Measurements from ENCODE around the gene MRI1. TPM values are rescaled to one million over a fixed set of nuclear protein-coding genes. Genes with fewer than 3 reads are reported as not detected.

Gene MRI1
- polyA plus RNA-seq, 1 donor (not counting 4 experiments of a cell fraction or from before 2014, with no cell fraction given) = 22.8 TPM

DNA sequence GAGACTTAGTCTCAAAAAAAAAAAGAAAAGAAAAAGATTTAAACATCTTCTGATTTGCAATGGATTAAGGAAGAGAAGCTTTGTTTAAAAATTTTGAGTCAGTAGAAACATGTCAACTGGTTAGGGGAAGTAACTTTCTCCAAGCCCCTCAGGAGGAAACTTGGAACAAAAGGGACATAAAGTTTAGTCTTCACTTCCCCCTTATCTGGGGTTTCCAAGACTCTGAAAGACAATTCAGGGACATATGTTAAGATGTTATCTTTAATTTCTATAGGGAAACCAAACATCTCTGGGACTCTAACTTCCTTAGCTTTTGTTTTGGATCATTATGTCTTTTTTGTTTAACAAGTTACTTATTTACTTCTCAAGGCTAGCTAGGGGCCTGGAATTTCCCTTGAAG is 20.1 kb upstream of the MRI1 start:
- no peak for DNase-seq (ENCODE audit: low read depth, low spot score)
- Histone ChIP-seq H3K36me3 (ENCODE audit: control insufficient read depth in 2 of 2, extremely low read depth in 1 of 2, insufficient read depth in 2 of 2, low read length in 2 of 2) (no peaks in the 10 kb centered on the region), H3K9ac (ENCODE audit: control insufficient read depth, extremely low read depth, insufficient read depth, low read length) (no peak overlapping the region), H3K9me1 (ENCODE audit: control insufficient read depth, extremely low read depth, insufficient read depth, low read length) (no peaks in the 10 kb centered on the region), H4K20me1 (ENCODE audit: control insufficient read depth, extremely low read depth, insufficient read depth, low read length) (no peaks in the 10 kb centered on the region), H3K4me3 (ENCODE audit: control insufficient read depth in 2 of 3, extremely low read depth in 1 of 3, insufficient read depth in 2 of 3, low read depth in 1 of 3, low read length in 3 of 3) (no peak overlapping the region), H3K4me2 (ENCODE audit: control insufficient read depth, extremely low read depth, insufficient read depth, low read depth, low read length) (no peak overlapping the region), H3K27ac (ENCODE audit: control insufficient read depth, insufficient read depth, low read length) (no peak overlapping the region), H3K79me2 (ENCODE audit: control insufficient read depth, insufficient read depth, low read length) (peaks cover 7% of the 10 kb centered on the region), H3K9me3 (ENCODE audit: control insufficient read depth, low read depth, low read length) (no peaks in the 10 kb centered on the region), H3K4me1 (ENCODE audit: control insufficient read depth, extremely low read depth, insufficient read depth, low read length) (peaks cover 4% of the 10 kb centered on the region), H3K27me3 (ENCODE audit: control insufficient read depth, extremely low read depth, insufficient read depth, low read length) (no peaks in the 10 kb centered on the region), H2AFZ (ENCODE audit: control insufficient read depth, low read length) (no peak overlapping the region)
- TF ChIP-seq, protein P1, sequence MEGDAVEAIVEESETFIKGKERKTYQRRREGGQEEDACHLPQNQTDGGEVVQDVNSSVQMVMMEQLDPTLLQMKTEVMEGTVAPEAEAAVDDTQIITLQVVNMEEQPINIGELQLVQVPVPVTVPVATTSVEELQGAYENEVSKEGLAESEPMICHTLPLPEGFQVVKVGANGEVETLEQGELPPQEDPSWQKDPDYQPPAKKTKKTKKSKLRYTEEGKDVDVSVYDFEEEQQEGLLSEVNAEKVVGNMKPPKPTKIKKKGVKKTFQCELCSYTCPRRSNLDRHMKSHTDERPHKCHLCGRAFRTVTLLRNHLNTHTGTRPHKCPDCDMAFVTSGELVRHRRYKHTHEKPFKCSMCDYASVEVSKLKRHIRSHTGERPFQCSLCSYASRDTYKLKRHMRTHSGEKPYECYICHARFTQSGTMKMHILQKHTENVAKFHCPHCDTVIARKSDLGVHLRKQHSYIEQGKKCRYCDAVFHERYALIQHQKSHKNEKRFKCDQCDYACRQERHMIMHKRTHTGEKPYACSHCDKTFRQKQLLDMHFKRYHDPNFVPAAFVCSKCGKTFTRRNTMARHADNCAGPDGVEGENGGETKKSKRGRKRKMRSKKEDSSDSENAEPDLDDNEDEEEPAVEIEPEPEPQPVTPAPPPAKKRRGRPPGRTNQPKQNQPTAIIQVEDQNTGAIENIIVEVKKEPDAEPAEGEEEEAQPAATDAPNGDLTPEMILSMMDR (optimal IDR thresholded peaks at IDR 0.05 in 1 of 3, IDR thresholded peaks at IDR 0.05 in 1 of 3, conservative IDR thresholded peaks at IDR 0.05 in 1 of 3; ENCODE audit: extremely low read depth in 1 of 3, insufficient read depth in 2 of 3, low read length in 3 of 3) = no peak
- no peak for TF ChIP-seq EZH2 (IDR thresholded peaks at IDR 0.05; ENCODE audit: low read length)
- FAIRE-seq = no peak
- dilution Hi-C loops (cut with MboI; ENCODE audit: extremely low pct_ligation_motif_present, low sequenced_read_pairs) = no loop called here

DNA sequence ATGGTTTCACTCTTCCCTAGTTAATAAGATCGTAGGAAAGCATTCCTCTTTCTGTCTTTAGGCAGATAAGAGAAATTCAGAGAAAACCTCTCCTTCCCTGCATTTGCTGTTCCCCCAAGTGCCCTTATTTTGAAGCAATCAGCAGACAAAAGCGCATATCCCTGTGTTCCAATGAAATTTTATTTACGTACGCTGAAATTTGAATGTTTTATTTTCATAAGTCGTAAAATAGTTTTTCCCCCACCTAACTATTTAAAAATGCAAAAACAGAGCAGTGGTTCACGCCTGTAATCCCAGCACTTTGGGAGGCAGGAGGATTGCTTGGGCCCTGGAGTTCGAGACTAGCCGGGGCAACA is 17.2 kb upstream of the MRI1 start:
- no peaks in the 10 kb centered on the region for H4K20me1 ChIP-seq (ENCODE audit: control insufficient read depth, extremely low read depth, insufficient read depth, low read length)
- FAIRE-seq (no peak), DNase-seq (ENCODE audit: low read depth, low spot score) (no peak)
- no peak overlapping the region for H3K27ac ChIP-seq (ENCODE audit: control insufficient read depth, insufficient read depth, low read length)
- no peaks in the 10 kb centered on the region for H3K27me3 ChIP-seq (ENCODE audit: control insufficient read depth, extremely low read depth, insufficient read depth, low read length)
- peak overlapping the region; percentile 17 for H3K4me2 ChIP-seq (ENCODE audit: control insufficient read depth, extremely low read depth, insufficient read depth, low read depth, low read length)
- dilution Hi-C loops (cut with MboI; ENCODE audit: extremely low pct_ligation_motif_present, low sequenced_read_pairs) = no loop called here
- H3K9me1 ChIP-seq (ENCODE audit: control insufficient read depth, extremely low read depth, insufficient read depth, low read length) = no peaks in the 10 kb centered on the region
- peaks cover 9% of the 10 kb centered on the region for H3K79me2 ChIP-seq (ENCODE audit: control insufficient read depth, insufficient read depth, low read length)
- H3K4me1 ChIP-seq (ENCODE audit: control insufficient read depth, extremely low read depth, insufficient read depth, low read length) = peaks cover 4% of the 10 kb centered on the region
- peaks cover 3 to 4% of the 10 kb centered on the region in 2 experiments for H3K36me3 ChIP-seq (ENCODE audit: control insufficient read depth in 2 of 2, extremely low read depth in 1 of 2, insufficient read depth in 2 of 2, low read length in 2 of 2)
- no peak overlapping the region for H3K9ac ChIP-seq (ENCODE audit: control insufficient read depth, extremely low read depth, insufficient read depth, low read length)
- no peak overlapping the region for H2AFZ ChIP-seq (ENCODE audit: control insufficient read depth, low read length)
- TF ChIP-seq, protein P1 (optimal IDR thresholded peaks at IDR 0.05 in 1 of 3, IDR thresholded peaks at IDR 0.05 in 1 of 3, conservative IDR thresholded peaks at IDR 0.05 in 1 of 3; ENCODE audit: extremely low read depth in 1 of 3, insufficient read depth in 2 of 3, low read length in 3 of 3) = no peak
- TF ChIP-seq EZH2 (IDR thresholded peaks at IDR 0.05; ENCODE audit: low read length) = no peak
- H3K4me3 ChIP-seq (ENCODE audit: control insufficient read depth in 2 of 3, extremely low read depth in 1 of 3, insufficient read depth in 2 of 3, low read depth in 1 of 3, low read length in 3 of 3) = peak overlapping the region; percentile 32 to 92 (median 44)
- H3K9me3 ChIP-seq (ENCODE audit: control insufficient read depth, low read depth, low read length) = no peaks in the 10 kb centered on the region

All from keratinocyte (primary cell).